NCI-H82 (cell line): ENCODE results near the gene NPM3.

ENCODE experiments used
- DNase-seq: peaks from one replicate; lab custom pipeline; 2025; lab: John Stamatoyannopoulos, UW

NPM3 gene, protein sequence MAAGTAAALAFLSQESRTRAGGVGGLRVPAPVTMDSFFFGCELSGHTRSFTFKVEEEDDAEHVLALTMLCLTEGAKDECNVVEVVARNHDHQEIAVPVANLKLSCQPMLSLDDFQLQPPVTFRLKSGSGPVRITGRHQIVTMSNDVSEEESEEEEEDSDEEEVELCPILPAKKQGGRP

DNA sequence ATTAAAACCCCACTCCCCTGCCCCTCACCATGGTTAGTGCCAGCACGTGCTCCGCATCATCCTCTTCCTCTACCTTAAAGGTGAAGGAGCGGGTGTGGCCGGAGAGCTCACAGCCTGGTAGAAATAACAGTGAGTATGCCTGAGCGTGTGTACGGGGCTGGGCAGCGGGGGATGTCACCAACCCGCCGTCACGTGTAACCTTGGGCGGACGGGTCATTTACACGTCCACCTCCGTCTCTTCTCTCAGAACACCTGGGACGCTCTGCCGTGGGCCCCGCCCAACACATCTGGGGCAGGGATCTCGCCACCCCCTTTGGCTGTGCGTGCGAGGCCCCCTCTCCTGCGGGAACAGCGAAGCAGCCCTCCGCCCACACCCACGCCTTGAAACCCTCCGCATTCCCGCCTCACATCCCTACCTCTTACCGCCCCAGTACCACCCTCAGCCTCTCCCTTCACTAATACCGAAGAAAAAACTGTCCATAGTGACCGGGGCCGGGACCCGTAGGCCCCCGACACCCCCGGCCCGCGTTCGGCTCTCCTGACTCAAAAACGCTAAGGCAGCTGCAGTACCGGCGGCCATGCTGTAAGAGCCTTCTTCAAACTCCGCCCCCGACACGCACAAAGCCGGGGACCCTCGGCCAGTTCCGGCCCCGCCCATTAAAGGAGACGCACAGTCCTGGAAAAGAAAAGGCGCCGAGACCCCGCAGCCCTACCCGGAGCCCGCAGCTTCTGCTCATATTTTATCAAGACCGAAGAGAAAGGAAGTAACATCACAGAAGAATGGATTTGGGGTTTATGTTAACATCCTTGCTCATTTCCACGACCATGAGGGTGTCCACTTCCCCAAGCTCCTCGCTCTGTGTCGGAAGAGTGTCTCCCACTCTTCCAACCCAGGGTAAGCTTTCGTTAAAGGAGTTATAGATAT is at the start of gene NPM3:
TSS of gene NPM3 (minus strand) at position 636 of the 925 bp plus-strand sequence. CDS start at position 580, 56 bp downstream.
- DNase-seq = peak; percentile 91

DNA sequence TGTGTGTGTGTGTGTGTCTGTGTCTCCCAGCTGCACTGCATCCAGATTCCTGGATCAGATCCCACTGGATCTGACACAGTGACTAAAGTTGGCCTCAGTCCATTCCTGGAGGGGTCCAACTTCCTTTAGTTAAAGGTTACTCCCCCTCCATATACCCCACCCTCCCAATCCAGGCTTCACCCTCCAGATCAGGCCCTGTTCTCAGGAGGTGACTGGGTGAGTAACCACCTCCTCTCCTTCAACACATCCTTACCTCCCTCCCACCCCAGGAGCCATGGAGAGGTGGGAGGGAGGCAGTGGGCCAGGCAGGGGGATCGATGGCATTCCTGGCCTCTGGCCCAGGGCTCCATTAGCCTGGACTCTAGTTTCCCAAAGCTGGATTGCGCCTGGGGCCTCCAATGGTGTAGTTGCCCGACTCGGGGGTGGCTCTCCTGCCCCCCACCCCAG is 49.1 kb upstream of the NPM3 start:
- DNase-seq = no peak

- no peak for DNase-seq
Measured at GRCh38 chr10:101831169-101831811, 48.0 kb upstream of the NPM3 start.

DNA sequence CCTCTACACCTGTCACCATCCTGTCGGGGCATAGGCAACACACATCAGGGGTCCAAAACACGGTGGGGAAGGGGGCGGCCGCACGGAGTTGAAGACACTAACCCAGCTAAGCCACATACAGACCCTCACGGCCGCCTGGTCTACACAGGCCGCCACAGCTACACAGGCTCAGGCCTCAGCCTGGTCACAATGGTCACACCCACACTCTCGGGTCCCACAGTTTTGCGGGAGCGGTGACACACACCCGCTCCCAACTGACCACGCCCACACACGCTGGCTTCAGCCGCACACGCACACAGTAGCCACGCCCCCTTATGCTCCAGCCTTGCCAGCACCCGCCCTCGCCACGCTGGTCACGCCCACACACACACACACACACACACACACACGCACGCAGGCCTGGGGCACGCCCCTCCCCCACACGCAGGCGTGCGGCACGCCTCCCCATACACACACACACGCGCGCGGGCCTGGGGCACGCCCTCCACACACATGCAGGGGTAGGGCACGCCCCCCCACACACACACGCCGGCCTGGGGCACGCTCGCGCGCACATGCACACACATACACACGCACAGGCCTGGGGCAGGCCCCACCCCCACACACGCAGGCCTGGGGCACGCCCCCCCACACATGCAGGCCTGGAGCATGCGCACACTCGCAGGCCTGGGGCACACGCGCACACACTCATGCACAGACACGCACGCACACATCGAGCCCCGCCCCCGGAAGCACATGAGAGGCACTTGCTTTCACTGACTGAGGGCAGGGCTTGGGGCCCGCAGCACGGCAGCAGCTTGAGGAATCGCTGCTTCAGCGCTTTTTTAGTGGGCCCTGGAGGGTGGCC is 47.3 kb upstream of the NPM3 start:
- DNase-seq = peak; percentile 93

DNA sequence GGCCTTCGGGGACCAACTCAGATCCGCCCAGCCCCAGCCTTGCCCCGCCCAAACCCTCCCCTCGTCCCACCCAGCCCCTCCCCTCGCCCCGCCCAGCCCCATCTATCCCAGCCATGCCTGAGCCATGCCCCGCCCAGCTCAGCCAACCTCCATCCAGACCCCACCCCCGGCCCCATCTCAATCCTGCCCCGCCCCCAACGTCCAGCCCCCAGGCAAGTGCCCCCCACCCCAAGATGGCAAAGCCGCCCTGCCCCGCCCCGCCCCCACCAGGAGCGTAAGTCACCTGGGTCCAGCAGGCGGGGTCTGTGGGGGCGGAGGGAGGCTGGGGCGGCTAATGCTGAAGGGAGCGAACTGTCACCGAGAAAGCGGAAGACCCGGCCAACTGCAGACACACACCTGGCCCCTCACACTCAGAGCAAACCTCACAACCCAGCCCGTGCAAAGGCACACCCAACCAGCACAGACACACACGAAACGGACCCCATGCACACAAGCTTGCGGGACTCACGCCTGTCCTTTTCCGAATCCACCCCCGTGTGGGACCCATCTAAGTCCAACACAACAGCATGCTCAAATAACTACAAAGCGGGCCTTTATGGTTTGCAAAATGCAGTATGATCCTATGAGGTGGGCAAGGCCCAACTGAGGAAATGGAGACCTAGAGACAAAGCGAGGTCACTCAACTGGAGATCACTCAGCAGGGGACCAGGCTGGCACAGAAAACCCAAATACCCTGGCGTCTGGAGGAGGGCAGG is 46.5 kb upstream of the NPM3 start:
- DNase-seq = peak; percentile 86

DNA sequence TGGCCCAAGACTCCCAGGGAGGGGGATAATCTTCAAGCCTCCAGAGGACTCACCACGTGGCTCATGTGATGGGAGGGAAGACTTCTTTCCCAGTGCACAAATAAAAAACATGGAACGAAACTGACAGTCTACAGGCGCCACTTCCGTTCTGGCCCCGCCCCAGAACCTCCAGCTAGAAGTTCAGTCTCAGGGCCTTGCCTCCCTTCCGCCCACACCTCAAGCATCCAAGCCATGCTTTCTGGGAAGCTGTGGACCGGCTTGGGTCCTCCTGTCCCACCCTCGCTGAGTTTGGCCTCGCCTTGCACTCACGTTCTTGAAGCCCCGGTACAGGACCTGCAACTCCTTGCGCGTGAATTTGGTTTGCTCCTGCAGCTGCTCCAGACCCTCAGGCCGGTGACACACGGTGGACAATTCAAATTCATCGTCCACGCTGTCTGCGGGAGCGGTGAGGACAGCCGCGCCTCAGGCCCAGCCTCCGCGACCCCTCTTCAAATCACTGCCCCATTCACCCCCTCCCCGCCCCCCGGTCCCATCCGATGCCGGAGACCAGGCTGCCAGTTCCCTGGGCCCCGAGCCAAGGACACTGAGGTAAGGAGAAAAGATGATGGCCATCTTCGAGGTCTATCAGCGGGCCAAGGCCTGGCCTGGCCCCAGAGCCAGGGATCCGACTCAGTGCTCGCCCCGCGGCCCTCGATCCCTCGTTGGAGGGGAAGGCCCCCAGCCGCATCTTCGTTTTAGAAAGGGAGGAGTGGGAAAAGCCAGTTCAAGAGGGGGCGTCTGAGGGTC is 45.7 kb upstream of the NPM3 start:
- DNase-seq = peak; percentile 49

- no peak for DNase-seq
Measured at GRCh38 chr10:101827919-101828600, 44.8 kb upstream of the NPM3 start.

- no peak for DNase-seq
Measured at GRCh38 chr10:101826852-101827434, 43.7 kb upstream of the NPM3 start.

- no peak for DNase-seq
Measured at GRCh38 chr10:101824736-101825135, 41.5 kb upstream of the NPM3 start.

GRCh38 chr10:101818872-101819633 is 35.8 kb upstream of the NPM3 start:
- DNase-seq = peak; percentile 89

DNA sequence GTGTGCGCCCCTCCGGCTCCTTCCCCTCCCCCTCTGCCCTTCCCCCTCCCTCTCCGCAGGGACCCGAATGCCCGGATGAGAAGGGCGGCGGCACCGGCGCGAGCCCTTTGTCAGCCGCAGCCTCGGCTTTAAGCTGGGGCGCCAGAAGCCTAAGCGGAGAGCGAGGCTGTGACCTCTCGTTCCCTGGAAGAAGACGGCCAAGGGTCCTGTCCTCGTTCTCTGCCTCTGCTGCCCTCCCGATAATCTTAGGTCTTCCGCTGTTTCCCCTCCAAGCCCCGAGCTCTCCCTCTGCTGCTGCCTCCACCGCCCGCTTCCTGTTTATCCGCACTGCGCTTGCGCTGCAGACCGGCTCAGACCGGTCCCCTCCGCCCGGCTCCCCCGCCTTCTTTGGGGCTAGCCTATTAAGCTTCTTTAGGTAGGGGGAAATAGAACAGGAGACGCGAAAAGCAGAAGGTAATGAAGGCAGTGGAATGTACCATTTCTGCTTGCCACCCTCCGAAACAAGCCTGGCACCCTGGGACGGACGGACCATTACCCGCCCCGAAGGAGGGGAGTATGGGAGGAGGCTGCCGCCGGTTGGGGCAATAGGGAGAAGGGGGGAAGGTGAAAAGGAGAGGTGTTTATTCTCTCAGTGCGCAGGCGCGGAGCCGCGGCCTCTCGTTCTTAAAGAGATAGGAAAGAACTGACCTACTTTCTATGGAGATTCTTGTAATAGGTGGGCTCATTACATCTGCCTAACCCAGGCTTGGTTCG is 35.0 kb upstream of the NPM3 start, which contains the start of gene OGA:
TSS of gene OGA (minus strand) at position 326 of the 753 bp plus-strand sequence. CDS start 422 bp downstream, outside the sequence.
- DNase-seq = peak; percentile 99

- DNase-seq = peak; percentile 81
Measured at GRCh38 chr10:101817337-101818118, 34.3 kb upstream of the NPM3 start.

DNA sequence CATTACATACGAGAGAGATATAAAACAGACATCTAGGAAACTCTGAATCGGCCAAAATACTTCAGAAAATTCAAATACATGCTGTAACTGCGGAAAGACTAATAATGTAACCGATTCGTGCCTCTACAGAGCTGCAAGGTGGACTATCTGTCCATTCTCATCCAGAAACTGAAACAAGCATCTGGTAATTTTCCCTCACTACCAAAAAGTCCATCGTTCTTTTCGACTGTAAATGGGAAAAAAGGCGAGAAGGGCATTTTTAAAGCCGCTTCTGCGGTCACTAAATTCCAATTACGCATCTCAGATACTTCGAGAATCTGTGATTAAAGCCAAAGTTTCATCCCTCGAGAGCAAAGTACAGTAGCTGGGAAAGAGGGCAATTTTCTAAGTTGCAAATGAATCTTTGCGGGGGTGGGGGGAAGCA is 33.7 kb upstream of the NPM3 start:
- no peak for DNase-seq

DNA sequence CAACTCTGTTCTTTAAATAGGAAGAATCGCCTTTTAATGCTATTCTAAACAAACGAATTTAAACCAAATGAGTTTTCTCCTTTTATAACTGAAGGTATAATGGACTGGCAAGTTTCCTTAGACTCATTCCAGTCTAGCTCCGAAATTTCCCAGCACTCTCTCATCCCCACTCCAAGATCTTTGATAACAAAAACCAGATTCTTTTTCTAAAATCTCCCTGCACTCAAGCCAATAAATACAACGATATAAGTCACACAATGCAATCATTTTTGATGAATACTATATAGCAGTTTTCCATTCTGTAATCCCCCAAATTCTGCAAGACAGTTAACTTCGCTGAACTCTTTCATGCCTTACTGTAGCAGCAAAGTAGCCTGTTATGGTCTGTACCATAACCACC is 33.1 kb upstream of the NPM3 start:
- no peak for DNase-seq

GRCh38 chr10:101814466-101815071 is 31.3 kb upstream of the NPM3 start:
- DNase-seq = no peak

GRCh38 chr10:101812606-101813005 is 29.4 kb upstream of the NPM3 start:
- DNase-seq = peak; percentile 43
